A673 (cell line): ENCODE results near the gene TCEAL9.

Experiments used
- CTCF ChIP-seq: fragments of 300-800, 200-600 bp; sonication (generic); conservative IDR thresholded peaks from 2 replicates; pipeline ENCODE4 v1.5.1; 2017; ENCODE audit warnings: low read depth, mild to moderate bottlenecking, antibody characterized with exemption, low read length, moderate library complexity, mixed read lengths
- EZH2 ChIP-seq: fragments of 200-600 bp; sonication (generic); IDR thresholded peaks from 2 replicates; pipeline ENCODE4 v1.6.1; 2017; ENCODE audit warnings: borderline replicate concordance, low read depth, mild to moderate bottlenecking, mixed read lengths, antibody characterized with exemption, low read length; ENCODE audit not compliant: poor library complexity, severe bottlenecking

- TF ChIP-seq CTCF = no peak
- TF ChIP-seq EZH2 = no peak
Observed at GRCh38 chrX:103373581-103373980, 17.3 kb downstream of the TCEAL9 start.
